H1 (cell line): ENCODE data around the gene DARS2. TPM values are rescaled to one million over a fixed set of nuclear protein-coding genes. Genes with fewer than 3 reads are reported as not detected.
A peak's percentile ranks its signal among the peaks of the same experiment; 100 is the strongest.

Experiments used
- CTCF ChIA-PET: fragments of 300-600 bp; sonication (Branson Sonifier 250); formaldehyde crosslinking; loops from one replicate; lab custom pipeline; 2021; ENCODE audit not compliant: partially characterized antibody; lab: Charles Lee
- POLR2A ChIA-PET: fragments of 300-600 bp; sonication (Branson Sonifier 250); formaldehyde crosslinking; loops from one replicate; lab custom pipeline; 2021; ENCODE audit warnings: inconsistent platforms; ENCODE audit not compliant: partially characterized antibody; lab: Charles Lee
- DNase-seq, 2 experiments: peaks; one replicate each; pipeline versions ENCODE4 v3.0.0 to v3.0.0-alpha.2; 2010 to 2022; ENCODE audit warnings: low spot score in 2 of 2, low read depth in 1 of 2, mixed read lengths in 1 of 2
- FAIRE-seq: peaks from 2 replicates; lab custom pipeline; 2011; peaks lifted over from hg19 to GRCh38; lab: Jason Lieb, UNC
- H2AFZ ChIP-seq: 2 replicates; pipeline ENCODE4 v1.8.1; 2012; ENCODE audit warnings: low read length, inconsistent platforms
- H2AK5ac ChIP-seq: 2 replicates; pipeline ENCODE4 v1.6.1; 2013; ENCODE audit warnings: low read depth, low read length
- H2BK120ac ChIP-seq: replicated peaks from 2 replicates; pipeline ENCODE3; 2013; ENCODE audit warnings: low read depth, low read length, inconsistent platforms
- H2BK12ac ChIP-seq: 2 replicates; pipeline ENCODE4 v1.6.1; 2013; ENCODE audit warnings: low read depth, low read length
- H2BK15ac ChIP-seq: 2 replicates; pipeline ENCODE4 v1.6.1; 2013; ENCODE audit warnings: low read length
- H2BK20ac ChIP-seq: 2 replicates; pipeline ENCODE4 v1.6.1; 2013; ENCODE audit warnings: low read length
- H2BK5ac ChIP-seq: 2 replicates; pipeline ENCODE4 v1.6.1; 2013; ENCODE audit warnings: low read depth, low read length
- H3K14ac ChIP-seq: 2 replicates; pipeline ENCODE4 v1.6.1; 2013; ENCODE audit warnings: inconsistent platforms; ENCODE audit not compliant: insufficient read length
- H3K18ac ChIP-seq: 2 replicates; pipeline ENCODE4 v1.6.1; 2013; ENCODE audit warnings: low read length; ENCODE audit errors: extremely low read depth
- H3K23ac ChIP-seq: 2 replicates; pipeline ENCODE4 v1.6.1; 2013; ENCODE audit warnings: inconsistent platforms; ENCODE audit not compliant: insufficient read length
- H3K23me2 ChIP-seq: 2 replicates; pipeline ENCODE4 v1.6.1; 2013; ENCODE audit warnings: low read depth, low read length
- H3K27ac ChIP-seq: 2 replicates; pipeline ENCODE4 v1.6.1; 2011; ENCODE audit warnings: low read depth, low read length, inconsistent platforms
- H3K27me3 ChIP-seq, 4 experiments: replicated peaks in 1 of 4; 1 replicate in 1 of 4; 2 replicates in 3 of 4; pipeline versions ENCODE4 v1.6.1 to v1.8.1; 2011 to 2013; ENCODE audit warnings: low read length in 3 of 4, mild to moderate bottlenecking in 3 of 4, inconsistent platforms in 2 of 4, mixed read lengths in 2 of 4, moderate library complexity in 1 of 4; ENCODE audit not compliant: control insufficient read depth in 3 of 4, insufficient read depth in 3 of 4; ENCODE audit errors: extremely low read depth in 1 of 4
- H3K36me3 ChIP-seq, 4 experiments: 2 replicates each; pipeline versions ENCODE4 v1.6.1 to v1.8.1; 2011 to 2013; ENCODE audit warnings: mild to moderate bottlenecking in 4 of 4, low read length in 3 of 4, moderate library complexity in 2 of 4, control low read depth in 1 of 4, inconsistent platforms in 1 of 4; ENCODE audit not compliant: insufficient read depth in 4 of 4, control insufficient read depth in 2 of 4
- H3K4ac ChIP-seq: replicated peaks from 2 replicates; pipeline ENCODE3; 2013; ENCODE audit warnings: low read length, low read depth, mixed read lengths, inconsistent platforms; ENCODE audit not compliant: insufficient read length
- H3K4me1 ChIP-seq, 4 experiments: replicated peaks in 1 of 4; 1 replicate in 1 of 4; 2 replicates in 3 of 4; pipeline versions ENCODE4 v1.6.1 to v1.8.1; 2011 to 2013; ENCODE audit warnings: low read length in 3 of 4, inconsistent platforms in 2 of 4, mixed read lengths in 1 of 4; ENCODE audit not compliant: insufficient read depth in 4 of 4, control insufficient read depth in 3 of 4
- H3K4me2 ChIP-seq, 2 experiments: 2 replicates each; pipeline versions ENCODE4 v1.6.1 to v1.8.1; 2011 to 2013; ENCODE audit warnings: low read depth in 2 of 2, low read length in 2 of 2, control low read depth in 1 of 2, inconsistent platforms in 1 of 2, mild to moderate bottlenecking in 1 of 2; ENCODE audit not compliant: insufficient read depth in 1 of 2
- H3K4me3 ChIP-seq, 4 experiments: fragments of 200-600, 300-600 bp in 1 of 4; sonication (generic), shearing (Covaris generic), sonication (Bioruptor Twin) in 1 of 4; 2 replicates each; pipeline versions ENCODE4 v1.5.1 to v1.8.1; 2011 to 2016; ENCODE audit warnings: low read length in 4 of 4, low read depth in 3 of 4, control low read depth in 2 of 4, inconsistent platforms in 2 of 4, mild to moderate bottlenecking in 2 of 4, mixed read lengths in 1 of 4, moderate library complexity in 1 of 4; ENCODE audit not compliant: insufficient read depth in 2 of 4; ENCODE audit errors: extremely low read depth in 1 of 4
- H3K56ac ChIP-seq: replicated peaks from 2 replicates; pipeline ENCODE3; 2013; ENCODE audit warnings: low read depth, mild to moderate bottlenecking, mixed read lengths, low read length, inconsistent platforms; ENCODE audit not compliant: insufficient read length
- H3K79me1 ChIP-seq: 2 replicates; pipeline ENCODE4 v1.6.1; 2013; ENCODE audit warnings: low read depth, low read length, control low read depth
- H3K79me2 ChIP-seq, 2 experiments: 2 replicates each; pipeline versions ENCODE4 v1.6.1 to v1.8.1; 2012 to 2013; ENCODE audit warnings: low read length in 2 of 2, mild to moderate bottlenecking in 2 of 2, inconsistent platforms in 1 of 2; ENCODE audit not compliant: insufficient read depth in 2 of 2, control insufficient read depth in 1 of 2
- H3K9ac ChIP-seq, 4 experiments: replicated peaks in 1 of 4; 1 replicate in 1 of 4; 2 replicates in 3 of 4; pipeline versions ENCODE4 v1.6.1 to v1.8.1; 2011 to 2013; ENCODE audit warnings: low read depth in 3 of 4, low read length in 3 of 4, control low read depth in 2 of 4, mild to moderate bottlenecking in 2 of 4, moderate library complexity in 2 of 4, inconsistent platforms in 1 of 4; ENCODE audit errors: extremely low read depth in 1 of 4
- H3K9me3 ChIP-seq, 2 experiments: 2 replicates each; pipeline versions ENCODE4 v1.6.1 to v1.8.1; 2012 to 2013; ENCODE audit warnings: mild to moderate bottlenecking in 2 of 2, moderate library complexity in 2 of 2, control low read depth in 1 of 2, inconsistent platforms in 1 of 2, low read depth in 1 of 2, low read length in 1 of 2, mixed read lengths in 1 of 2; ENCODE audit not compliant: insufficient read depth in 2 of 2
- H4K20me1 ChIP-seq, 2 experiments: replicated peaks in 1 of 2; 2 replicates each; pipeline versions ENCODE3 to v1.8.1; 2011 to 2013; ENCODE audit warnings: inconsistent platforms in 2 of 2, low read length in 2 of 2, mild to moderate bottlenecking in 1 of 2; ENCODE audit not compliant: insufficient read depth in 2 of 2, control insufficient read depth in 1 of 2
- H4K5ac ChIP-seq: 2 replicates; pipeline ENCODE4 v1.6.1; 2013; ENCODE audit warnings: low read length, low read depth, mixed read lengths, inconsistent platforms; ENCODE audit not compliant: insufficient read length
- H4K8ac ChIP-seq: 2 replicates; pipeline ENCODE4 v1.8.0; 2013; ENCODE audit warnings: mild to moderate bottlenecking, moderate library complexity, low read length, inconsistent platforms; ENCODE audit not compliant: insufficient read depth; ENCODE audit errors: extremely low read depth
- H4K91ac ChIP-seq: replicated peaks from 2 replicates; pipeline ENCODE3; 2013; ENCODE audit warnings: low read length, mixed read lengths, inconsistent platforms; ENCODE audit not compliant: insufficient read length
- ASH2L ChIP-seq: fragments of 200-600, 300-600 bp; sonication (generic); IDR thresholded peaks from one replicate; pipeline ENCODE4 v1.7.1; 2017; ENCODE audit warnings: low read length
- CHD2 ChIP-seq: IDR thresholded peaks from 2 replicates; pipeline ENCODE4 v1.6.1; 2012; ENCODE audit warnings: low read length, improper control_type of control experiment
- CTBP2 ChIP-seq: IDR thresholded peaks from 2 replicates; pipeline ENCODE4 v1.7.0; 2011; ENCODE audit warnings: borderline replicate concordance, mild to moderate bottlenecking, moderate library complexity, mixed read lengths, low read length; ENCODE audit not compliant: insufficient read depth, insufficient read length
- EP300 ChIP-seq, 2 experiments: IDR thresholded peaks; 1 replicate in 1 of 2; 2 replicates in 1 of 2; pipeline ENCODE4 v1.6.1; 2011 to 2012; ENCODE audit warnings: low read depth in 2 of 2, low read length in 2 of 2, mild to moderate bottlenecking in 2 of 2, borderline replicate concordance in 1 of 2, inconsistent platforms in 1 of 2, moderate library complexity in 1 of 2
- HDAC2 ChIP-seq, 2 experiments: fragments of 300-600 bp in 1 of 2; sonication (generic) in 1 of 2; IDR thresholded peaks; 2 replicates each; pipeline ENCODE4 v1.6.1; 2011 to 2012; ENCODE audit warnings: low read depth in 2 of 2, low read length in 2 of 2, mild to moderate bottlenecking in 2 of 2, moderate library complexity in 2 of 2, borderline replicate concordance in 1 of 2, inconsistent platforms in 1 of 2
- KDM5A ChIP-seq: fragments of 200-600 bp; IDR thresholded peaks from 2 replicates; pipeline ENCODE4 v1.7.1; 2012; ENCODE audit warnings: mild to moderate bottlenecking, low read length, inconsistent platforms, mixed read lengths
- PHF8 ChIP-seq: fragments of 200-600 bp; sonication (generic); conservative IDR thresholded peaks from 2 replicates; pipeline ENCODE4 v1.7.1; 2012; ENCODE audit warnings: low read depth, mild to moderate bottlenecking, inconsistent platforms, low read length, moderate library complexity
- POLR2A ChIP-seq, 2 experiments: IDR thresholded peaks; 1 replicate in 1 of 2; 2 replicates in 1 of 2; pipeline ENCODE4 v1.6.1; 2011; ENCODE audit warnings: low read depth in 2 of 2, low read length in 2 of 2, mild to moderate bottlenecking in 2 of 2; ENCODE audit errors: control extremely low read depth in 1 of 2
- SAP30 ChIP-seq: fragments of 300-600 bp; sonication (generic); IDR thresholded peaks from 2 replicates; pipeline ENCODE4 v1.7.1; 2012; ENCODE audit warnings: low read length, moderate library complexity, mild to moderate bottlenecking, inconsistent platforms; ENCODE audit not compliant: insufficient read depth, insufficient replicate concordance
- SIN3A ChIP-seq, 2 experiments: IDR thresholded peaks in 1 of 2; conservative IDR thresholded peaks in 1 of 2; 2 replicates each; pipeline ENCODE4 v1.6.1; 2011 to 2012; ENCODE audit warnings: low read length in 2 of 2, improper control_type of control experiment in 1 of 2, low read depth in 1 of 2, mild to moderate bottlenecking in 1 of 2
- SUZ12 ChIP-seq: fragments of 200-600 bp; sonication (generic); IDR thresholded peaks from 2 replicates; pipeline ENCODE4 v1.6.1; 2012; ENCODE audit warnings: mild to moderate bottlenecking, inconsistent platforms, low read length, moderate library complexity, mixed read lengths
- WGBS, 2 experiments: shearing (Covaris generic) in 1 of 2; methylation state at CpG; one replicate each; pipeline versions ENCODE4 v1.1.6 to v1.1.7; 2013 to 2015; ENCODE audit warnings: low lambda C conversion rate in 2 of 2, mixed read lengths in 2 of 2, inconsistent platforms in 1 of 2, low coverage in 1 of 2, missing lambda C conversion rate in 1 of 2; ENCODE audit not compliant: insufficient replicate concordance in 2 of 2, insufficient coverage in 1 of 2, insufficient read length in 1 of 2; ENCODE audit errors: extremely low coverage in 1 of 2, missing lambda C conversion rate in 1 of 2; 5-methylcytosine and 5-hydroxymethylcytosine counted together
- polyA plus RNA-seq, 7 experiments: library from polyadenylated mRNA; depleted of rRNA in 3 of 7; stranded (reverse) in 5 of 7; unstranded in 2 of 7; fragments of >200 nt in 5 of 7; fragments of 200-250 nt in 2 of 7; gene quantifications; 1 replicate in 5 of 7; 2 replicates in 1 of 7; 4 replicates in 1 of 7; pipeline versions ENCODE4 v1.2.1 to v1.2.3, GENCODE V29; 2011 to 2013; ENCODE audit warnings: missing spikeins in 2 of 7, mixed read lengths in 2 of 7
- total RNA-seq: library from RNA; stranded (reverse); fragmentation: NEBNext Ultra II Directional; extraction: Animal tissue kit (Norgen Biotek cat#: 25700); gene quantifications from 2 replicates; pipeline ENCODE4 v1.2.1, GENCODE V29; 2021

DARS2 gene
- total and polyA plus RNA-seq, 2 of the 8 experiments (the other 6 are each of a cell fraction or from before 2014, with no cell fraction given) = 21.0 to 35.2 TPM

DNA sequence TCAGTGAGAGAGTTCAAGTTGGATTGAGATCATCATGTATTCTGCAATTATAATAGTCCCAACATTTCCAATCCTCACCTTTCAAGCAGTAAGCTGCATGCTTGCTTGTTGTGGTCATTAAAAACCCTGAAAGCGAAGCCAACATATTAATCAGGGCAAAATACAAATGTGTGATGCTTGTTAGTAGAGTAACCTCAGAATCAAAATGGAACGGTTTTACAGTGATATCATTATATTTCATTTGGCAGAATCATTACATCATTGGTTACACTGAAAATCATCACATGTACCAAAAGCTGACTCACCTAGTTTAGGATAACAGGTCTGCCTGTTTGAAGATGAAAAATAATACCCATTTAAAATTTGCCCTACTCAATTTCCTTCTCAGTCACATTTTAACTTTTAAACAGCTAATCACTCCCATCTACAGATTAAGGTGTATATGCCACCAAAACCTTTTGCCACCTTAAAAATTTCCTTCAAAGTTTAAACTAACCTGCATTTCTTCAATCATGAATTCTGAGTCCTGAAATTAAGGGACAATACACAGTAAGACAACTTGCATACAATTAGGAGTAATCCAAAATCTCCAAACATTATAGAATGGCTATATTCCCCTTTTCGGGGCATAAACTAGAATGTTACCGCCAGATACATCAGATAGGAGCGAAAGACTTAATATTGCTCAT lies 39.9 kb downstream of the DARS2 start:
- Histone ChIP-seq H2BK15ac (no peak overlapping the region), H4K91ac (no peak overlapping the region), H3K14ac (no peak overlapping the region), H4K20me1 (peaks cover 7 to 11% of the 10 kb centered on the region in 2 experiments), H2AK5ac (no peak overlapping the region), H3K18ac (no peak overlapping the region), H3K79me1 (no peaks in the 10 kb centered on the region), H3K4me1 (peaks cover 2 to 10% (median 4%) of the 10 kb centered on the region in 4 experiments; a peak in 5 of 7 replicates), H3K4ac (no peak overlapping the region), H2AFZ (no peak overlapping the region), H2BK20ac (no peak overlapping the region), H3K79me2 (peaks cover 0 to 33% of the 10 kb centered on the region in 2 experiments; a peak in 3 of 4 replicates), H2BK5ac (no peak overlapping the region), H4K5ac (no peak overlapping the region), H3K56ac (no peak overlapping the region), H3K4me2 (peak overlapping the region; percentile 68 to 95), H2BK12ac (no peak overlapping the region), H4K8ac (no peak overlapping the region), H3K27me3 (no peaks in the 10 kb centered on the region), H3K23ac (no peak overlapping the region), H3K4me3 (peak overlapping the region; percentile 3 to 100 (median 90); a peak in 5 of 8 replicates), H3K9me3 (no peaks in the 10 kb centered on the region), H2BK120ac (no peak overlapping the region), H3K36me3 (peaks cover 25 to 49% (median 43%) of the 10 kb centered on the region in 4 experiments), H3K23me2 (peaks cover 3% of the 10 kb centered on the region), H3K27ac (no peak overlapping the region), H3K9ac (peak overlapping the region in 2 of 4 experiments; percentile 5 to 23; a peak in 3 of 7 replicates)
- ChIA-PET CTCF (interaction anchor here (0.7 to 1.8 kb wide), 3 partner anchors 55 to 1185 kb away, joined by 3 to 6 read pairs (median 4); no protein-coding TSS in a partner anchor), POLR2A (interaction anchor here (0.5 to 13.3 kb wide), 27 partner anchors 12 to 480 kb away, joined by 3 to 475 read pairs (median 5); partner anchors contain the start of genes CENPL, DARS2, RC3H1 and SERPINC1)
- FAIRE-seq = no peak
- no peak for DNase-seq
- WGBS, 2 experiments = 85% methylated on average over 5 of the region's 5 CpGs; no CpG with 5 or more reads in 1 of the 2 experiments
- TF ChIP-seq SIN3A (conservative IDR thresholded peaks at IDR 0.05 in 1 of 2, IDR thresholded peaks at IDR 0.05 in 1 of 2; ENCODE audit: low read depth in 1 of 2, low read length in 2 of 2) (no peak), CHD2 (no peak), KDM5A (no peak), CTBP2 (no peak), HDAC2 (IDR thresholded peaks at IDR 0.05; ENCODE audit: borderline replicate concordance in 1 of 2, low read depth in 2 of 2, low read length in 2 of 2) (no peak), ASH2L (no peak), PHF8 (no peak), POLR2A (IDR thresholded peaks at IDR 0.05; ENCODE audit: control extremely low read depth in 1 of 2, low read depth in 2 of 2, low read length in 2 of 2) (peak in 1 of 2 experiments; percentile 15; a peak in 1 of 3 replicates), SUZ12 (no peak), SAP30 (no peak), EP300 (IDR thresholded peaks at IDR 0.05; ENCODE audit: borderline replicate concordance in 1 of 2, low read depth in 2 of 2, low read length in 2 of 2) (no peak)
